ENCODE data around the gene KCNQ2.

The KCNQ2 gene

GRCh38 chr20:63513207-63513606, 40.8 kb upstream of the KCNQ2 start:
- no peaks in the 10 kb centered on the region for H4K20me1 ChIP-seq (ENCODE audit: insufficient read depth, low read length)
- no peak overlapping the region for H2AFZ ChIP-seq (ENCODE audit: low read length)
- no peak overlapping the region for H3K27ac ChIP-seq (ENCODE audit: low read depth, low read length, poor library complexity, severe bottlenecking)
- no peak overlapping the region for H3K9ac ChIP-seq (ENCODE audit: low read length)
- H3K4me3 ChIP-seq (ENCODE audit: low read depth, low read length, poor library complexity, severe bottlenecking) = no peak overlapping the region
- no peaks in the 10 kb centered on the region for H3K4me1 ChIP-seq (ENCODE audit: insufficient read depth, low read length, severe bottlenecking)
- H3K27me3 ChIP-seq (ENCODE audit: insufficient read depth, low read length) = peaks cover 7% of the 10 kb centered on the region; the same call in 1 of the 2 replicates
- no peaks in the 10 kb centered on the region for H3K79me2 ChIP-seq (ENCODE audit: insufficient read depth, low read length)
- H3K9me3 ChIP-seq (ENCODE audit: low read length) = peaks cover 6% of the 10 kb centered on the region; the same call in 1 of the 2 replicates
- no peaks in the 10 kb centered on the region for H3F3A ChIP-seq (ENCODE audit: insufficient read depth, low read length)
- no peaks in the 10 kb centered on the region for H3K9me2 ChIP-seq (ENCODE audit: low read depth, low read length)
- H3K4me2 ChIP-seq (ENCODE audit: low read length) = no peak overlapping the region
- no peaks in the 10 kb centered on the region; the same call in 1 of the 2 replicates for H3K36me3 ChIP-seq (ENCODE audit: insufficient read depth, low read length)
- TF ChIP-seq CTCF (IDR thresholded peaks at IDR 0.05; ENCODE audit: low read length) (no peak), EZH2 (IDR thresholded peaks at IDR 0.05; ENCODE audit: borderline replicate concordance, low read length) (no peak)

- Histone ChIP-seq H3K36me3 (ENCODE audit: insufficient read depth, low read length) (no peaks in the 10 kb centered on the region; the same call in 1 of the 2 replicates), H3K79me2 (ENCODE audit: insufficient read depth, low read length) (no peaks in the 10 kb centered on the region), H3K9me3 (ENCODE audit: low read length) (peaks cover 11% of the 10 kb centered on the region; the same call in 1 of the 2 replicates), H3K27ac (ENCODE audit: low read depth, low read length, poor library complexity, severe bottlenecking) (no peak overlapping the region), H3K4me1 (ENCODE audit: insufficient read depth, low read length, severe bottlenecking) (no peaks in the 10 kb centered on the region), H3K9me2 (ENCODE audit: low read depth, low read length) (no peaks in the 10 kb centered on the region), H2AFZ (ENCODE audit: low read length) (no peak overlapping the region), H3K4me2 (ENCODE audit: low read length) (no peak overlapping the region), H3K27me3 (ENCODE audit: insufficient read depth, low read length) (peaks cover 27% of the 10 kb centered on the region; the same call in 1 of the 2 replicates), H3K9ac (ENCODE audit: low read length) (no peak overlapping the region), H3F3A (ENCODE audit: insufficient read depth, low read length) (no peaks in the 10 kb centered on the region), H3K4me3 (ENCODE audit: low read depth, low read length, poor library complexity, severe bottlenecking) (no peak overlapping the region), H4K20me1 (ENCODE audit: insufficient read depth, low read length) (no peaks in the 10 kb centered on the region)
- no peak for TF ChIP-seq CTCF (IDR thresholded peaks at IDR 0.05; ENCODE audit: low read length)
- TF ChIP-seq EZH2 (IDR thresholded peaks at IDR 0.05; ENCODE audit: borderline replicate concordance, low read length) = no peak
Measured at GRCh38 chr20:63509088-63509564, 36.7 kb upstream of the KCNQ2 start.

- TF ChIP-seq EZH2 (IDR thresholded peaks at IDR 0.05; ENCODE audit: borderline replicate concordance, low read length) (no peak), CTCF (IDR thresholded peaks at IDR 0.05; ENCODE audit: low read length) (no peak)
- Histone ChIP-seq H3K4me3 (ENCODE audit: low read depth, low read length, poor library complexity, severe bottlenecking) (no peak overlapping the region), H3K4me1 (ENCODE audit: insufficient read depth, low read length, severe bottlenecking) (no peaks in the 10 kb centered on the region)
Measured at GRCh38 chr20:63508072-63508768, 35.8 kb upstream of the KCNQ2 start.

More at GRCh38 chr20:63508072-63508768, 35.8 kb upstream of the KCNQ2 start:
- no peak overlapping the region for H3K27ac ChIP-seq (ENCODE audit: low read depth, low read length, poor library complexity, severe bottlenecking)
- H3K9me3 ChIP-seq (ENCODE audit: low read length) = peaks cover 6% of the 10 kb centered on the region; the same call in 1 of the 2 replicates
- no peaks in the 10 kb centered on the region for H3K79me2 ChIP-seq (ENCODE audit: insufficient read depth, low read length)
- H3K9me2 ChIP-seq (ENCODE audit: low read depth, low read length) = no peaks in the 10 kb centered on the region
- no peaks in the 10 kb centered on the region for H4K20me1 ChIP-seq (ENCODE audit: insufficient read depth, low read length)
- no peaks in the 10 kb centered on the region; the same call in 1 of the 2 replicates for H3K36me3 ChIP-seq (ENCODE audit: insufficient read depth, low read length)
- H3K4me2 ChIP-seq (ENCODE audit: low read length) = no peak overlapping the region
- no peaks in the 10 kb centered on the region for H3F3A ChIP-seq (ENCODE audit: insufficient read depth, low read length)
- no peak overlapping the region for H2AFZ ChIP-seq (ENCODE audit: low read length)
- H3K9ac ChIP-seq (ENCODE audit: low read length) = no peak overlapping the region
- peaks cover 26% of the 10 kb centered on the region; the same call in 1 of the 2 replicates for H3K27me3 ChIP-seq (ENCODE audit: insufficient read depth, low read length)
